ENCODE data around the gene LRRC8B.
A peak's percentile ranks its signal among the peaks of the same experiment; 100 is the strongest.

The LRRC8B gene

GRCh38 chr1:89596698-89597097 is 72.1 kb downstream of the LRRC8B start:
- peaks cover 22% of the 10 kb centered on the region for H3K36me3 Mint-ChIP-seq (ENCODE audit: low read depth)
- no peaks in the 10 kb centered on the region for H3K27me3 Mint-ChIP-seq (ENCODE audit: low read depth)
- H3K27ac Mint-ChIP-seq = no peak overlapping the region
- peaks cover 63% of the 10 kb centered on the region for H3K4me1 Mint-ChIP-seq (ENCODE audit: low read depth)
- no peak overlapping the region for H3K4me3 Mint-ChIP-seq
- H3K9me3 Mint-ChIP-seq = no peaks in the 10 kb centered on the region

DNA sequence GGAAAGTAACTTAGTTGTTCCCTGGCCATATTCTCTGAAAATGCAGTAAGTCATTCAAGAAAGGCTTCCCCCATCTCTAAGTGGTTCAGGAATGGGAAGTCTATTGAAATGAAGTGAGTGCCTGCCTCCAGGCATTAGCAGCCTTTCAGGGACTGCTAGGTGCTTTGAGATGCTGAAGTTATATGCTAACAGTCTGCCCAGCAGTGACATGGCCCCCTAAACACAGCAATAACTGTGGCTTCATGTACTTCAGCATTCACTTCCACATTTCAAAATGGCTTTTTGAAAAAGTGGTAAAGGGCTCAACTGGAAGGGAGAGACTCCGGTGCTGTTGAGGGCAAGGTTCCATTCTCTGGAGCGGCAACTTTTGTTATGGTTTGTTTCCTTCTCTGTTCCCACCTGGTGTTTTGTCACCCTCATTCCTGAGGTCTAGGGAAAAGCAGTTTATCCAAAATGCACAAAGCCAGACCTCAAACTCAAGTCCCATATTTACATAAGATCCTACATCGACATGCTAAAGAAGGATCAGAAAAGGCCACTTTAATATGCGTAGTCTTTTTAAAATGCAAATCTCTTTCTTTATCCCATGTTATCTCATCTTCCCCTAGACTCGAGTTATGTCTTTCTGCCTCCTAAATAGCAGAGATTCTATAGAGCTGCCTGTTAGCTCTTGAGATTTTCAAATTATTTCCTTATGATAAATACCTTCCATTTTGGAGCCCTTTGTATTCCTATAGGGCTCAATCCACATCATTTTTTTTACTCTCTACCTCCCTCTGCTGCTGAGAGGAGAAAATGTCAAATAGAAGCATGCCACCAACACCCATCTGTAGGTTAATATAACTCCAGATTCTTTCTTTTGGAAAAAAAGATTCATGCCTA is 74.1 kb downstream of the LRRC8B start:
- H3K36me3 Mint-ChIP-seq (ENCODE audit: low read depth) = peaks cover 16% of the 10 kb centered on the region

GRCh38 chr1:89599332-89599630 is 74.7 kb downstream of the LRRC8B start:
- peaks cover 65% of the 10 kb centered on the region for H3K4me1 Mint-ChIP-seq (ENCODE audit: low read depth)
- peaks cover 15% of the 10 kb centered on the region for H3K36me3 Mint-ChIP-seq (ENCODE audit: low read depth)
- H3K9me3 Mint-ChIP-seq = no peaks in the 10 kb centered on the region

More for the DNA sequence above, 74.1 kb downstream of the LRRC8B start:
- no peaks in the 10 kb centered on the region for H3K27me3 Mint-ChIP-seq (ENCODE audit: low read depth)
- peaks cover 63% of the 10 kb centered on the region for H3K4me1 Mint-ChIP-seq (ENCODE audit: low read depth)
- H3K9me3 Mint-ChIP-seq = no peaks in the 10 kb centered on the region
- H3K27ac Mint-ChIP-seq = peak overlapping the region; percentile 62
- no peak overlapping the region for H3K4me3 Mint-ChIP-seq

DNA sequence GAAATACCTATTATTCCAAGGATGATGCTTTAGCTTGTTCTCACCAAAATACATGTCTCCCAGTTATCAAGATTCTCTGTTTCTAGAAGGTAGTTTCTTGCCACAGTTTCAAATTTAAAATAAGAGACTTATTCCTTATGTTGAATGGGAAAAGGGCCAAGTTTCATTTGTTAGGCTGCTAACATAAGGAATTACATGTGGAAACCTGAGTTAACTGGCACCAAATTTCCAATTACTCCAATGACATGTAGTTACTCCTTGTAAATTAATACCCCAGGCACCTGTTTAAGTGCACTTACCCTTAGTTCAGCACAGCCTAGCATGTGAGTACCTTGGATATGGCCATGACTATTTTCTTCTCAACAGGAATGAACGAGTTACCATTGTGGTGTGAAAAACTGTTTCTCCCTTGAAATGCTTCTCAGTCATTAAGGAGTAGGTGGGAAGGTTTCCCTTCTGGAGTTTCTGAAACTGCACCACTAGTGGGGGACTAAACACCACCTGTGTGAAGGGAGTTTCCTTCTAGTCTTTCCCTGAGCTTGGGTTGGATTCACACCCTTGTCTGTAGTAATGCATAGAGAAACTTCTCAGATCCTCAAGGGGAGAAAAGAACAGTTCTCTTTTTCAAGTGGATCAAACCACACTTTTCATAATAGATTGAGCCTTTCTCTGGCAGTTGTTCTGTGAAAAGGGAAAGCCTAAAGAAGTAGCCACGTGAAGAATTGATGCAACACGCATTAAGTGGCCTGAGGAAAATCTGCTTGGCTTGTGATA is 76.0 kb downstream of the LRRC8B start:
- peaks cover 70% of the 10 kb centered on the region for H3K4me1 Mint-ChIP-seq (ENCODE audit: low read depth)
- H3K9me3 Mint-ChIP-seq = no peaks in the 10 kb centered on the region
- no peak overlapping the region for H3K27ac Mint-ChIP-seq
- no peaks in the 10 kb centered on the region for H3K27me3 Mint-ChIP-seq (ENCODE audit: low read depth)
- peaks cover 22% of the 10 kb centered on the region for H3K36me3 Mint-ChIP-seq (ENCODE audit: low read depth)
- H3K4me3 Mint-ChIP-seq = no peak overlapping the region

More at GRCh38 chr1:89599332-89599630, 74.7 kb downstream of the LRRC8B start:
- H3K27me3 Mint-ChIP-seq (ENCODE audit: low read depth) = no peaks in the 10 kb centered on the region
- peak overlapping the region; percentile 62 for H3K27ac Mint-ChIP-seq
- H3K4me3 Mint-ChIP-seq = no peak overlapping the region

- Mint-ChIP-seq H3K4me1 (ENCODE audit: low read depth) (peaks cover 83% of the 10 kb centered on the region), H3K4me3 (peak overlapping the region; percentile 5)
Measured at GRCh38 chr1:89602871-89603404, 78.3 kb downstream of the LRRC8B start.

GRCh38 chr1:89603651-89604413 is 79.2 kb downstream of the LRRC8B start:
- H3K4me3 Mint-ChIP-seq = peak overlapping the region; percentile 27
- peaks cover 83% of the 10 kb centered on the region for H3K4me1 Mint-ChIP-seq (ENCODE audit: low read depth)
- H3K27ac Mint-ChIP-seq = peak overlapping the region; percentile 82
- H3K27me3 Mint-ChIP-seq (ENCODE audit: low read depth) = no peaks in the 10 kb centered on the region
- H3K9me3 Mint-ChIP-seq = no peaks in the 10 kb centered on the region
- peaks cover 15% of the 10 kb centered on the region for H3K36me3 Mint-ChIP-seq (ENCODE audit: low read depth)

More at GRCh38 chr1:89602871-89603404, 78.3 kb downstream of the LRRC8B start:
- H3K36me3 Mint-ChIP-seq (ENCODE audit: low read depth) = peaks cover 16% of the 10 kb centered on the region
- H3K27ac Mint-ChIP-seq = peak overlapping the region; percentile 82
- no peaks in the 10 kb centered on the region for H3K9me3 Mint-ChIP-seq
- H3K27me3 Mint-ChIP-seq (ENCODE audit: low read depth) = no peaks in the 10 kb centered on the region

DNA sequence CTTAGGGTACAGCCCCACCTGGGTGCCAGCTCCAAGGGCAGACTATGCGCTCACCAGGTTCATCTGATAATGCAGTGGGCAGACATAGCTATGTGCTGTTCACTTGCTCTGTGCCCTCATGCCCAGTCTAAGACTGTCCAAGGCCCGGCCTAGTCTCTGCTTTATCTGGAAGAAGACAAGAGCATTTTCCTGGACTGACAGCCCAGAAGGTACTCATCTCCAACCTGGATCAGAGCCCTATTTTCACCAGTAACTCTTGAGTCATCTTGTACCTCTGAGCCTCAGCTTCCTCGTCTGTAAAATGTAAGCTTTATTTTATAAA is 79.7 kb downstream of the LRRC8B start:
- Mint-ChIP-seq H3K4me3 (no peak overlapping the region), H3K27ac (peak overlapping the region; percentile 66), H3K27me3 (ENCODE audit: low read depth) (no peaks in the 10 kb centered on the region), H3K9me3 (no peaks in the 10 kb centered on the region), H3K4me1 (ENCODE audit: low read depth) (peaks cover 82% of the 10 kb centered on the region), H3K36me3 (ENCODE audit: low read depth) (peaks cover 15% of the 10 kb centered on the region)

DNA sequence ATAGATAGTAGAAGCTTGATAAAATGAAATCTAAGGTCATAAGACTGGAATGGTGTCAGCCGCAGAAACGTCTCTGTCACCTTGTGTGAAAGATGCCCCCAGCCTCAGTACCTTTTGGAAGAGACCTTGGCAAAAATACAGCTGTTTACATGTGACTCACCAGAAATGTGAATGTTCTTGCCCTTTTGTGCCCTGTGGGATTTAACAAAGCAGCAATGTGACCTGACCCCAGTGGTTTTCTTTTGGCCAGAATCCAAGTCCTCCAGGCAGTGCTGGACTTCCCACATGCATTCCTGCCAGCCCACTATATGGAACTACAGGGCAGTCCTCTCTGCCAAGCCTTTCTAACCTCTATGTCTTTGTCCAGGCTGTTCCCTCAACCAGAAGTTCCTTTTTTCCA is 81.1 kb downstream of the LRRC8B start:
- peaks cover 81% of the 10 kb centered on the region for H3K4me1 Mint-ChIP-seq (ENCODE audit: low read depth)
- H3K4me3 Mint-ChIP-seq = no peak overlapping the region
- H3K36me3 Mint-ChIP-seq (ENCODE audit: low read depth) = peaks cover 15% of the 10 kb centered on the region
- peak overlapping the region; percentile 97 for H3K27ac Mint-ChIP-seq
- H3K9me3 Mint-ChIP-seq = no peaks in the 10 kb centered on the region
- H3K27me3 Mint-ChIP-seq (ENCODE audit: low read depth) = no peaks in the 10 kb centered on the region

DNA sequence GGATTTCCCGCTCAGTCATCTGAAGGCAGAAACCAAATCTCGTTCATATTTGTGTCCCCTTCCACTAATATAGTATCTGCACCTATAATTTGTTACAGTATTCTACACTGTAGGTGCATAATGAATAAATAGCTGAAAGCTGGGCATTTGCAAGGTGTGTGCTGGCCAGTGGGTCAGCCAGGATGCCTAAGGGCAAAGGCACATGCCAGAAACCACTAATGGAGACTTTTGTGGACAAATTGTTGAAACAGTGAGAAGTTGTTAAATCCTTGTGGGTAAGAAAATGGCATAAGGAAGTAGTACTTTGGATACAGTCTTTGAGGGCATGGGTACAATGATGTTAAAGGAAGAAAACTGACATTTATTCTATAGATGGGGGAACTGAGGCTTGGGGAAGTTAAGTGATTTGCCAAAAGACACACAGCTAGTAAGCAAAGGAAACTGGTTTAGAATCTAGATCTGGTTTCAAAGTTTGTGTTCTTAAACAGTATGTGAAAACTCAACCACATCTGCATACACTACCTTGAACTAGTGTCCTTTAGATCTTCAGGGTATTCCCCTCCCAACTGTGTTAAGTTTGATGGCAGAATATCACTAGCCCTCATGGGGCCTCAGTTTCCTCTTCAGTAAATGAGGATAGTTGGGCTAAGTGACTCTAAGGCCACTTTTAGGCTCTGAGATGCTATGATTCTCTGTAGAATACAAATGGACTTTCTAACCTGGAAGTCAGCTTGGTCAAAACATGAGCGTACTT is 81.8 kb downstream of the LRRC8B start:
- Mint-ChIP-seq H3K4me1 (ENCODE audit: low read depth) (peaks cover 83% of the 10 kb centered on the region), H3K4me3 (peak overlapping the region; percentile 20), H3K27me3 (ENCODE audit: low read depth) (no peaks in the 10 kb centered on the region), H3K36me3 (ENCODE audit: low read depth) (peaks cover 12% of the 10 kb centered on the region), H3K27ac (peak overlapping the region; percentile 97), H3K9me3 (no peaks in the 10 kb centered on the region)

DNA sequence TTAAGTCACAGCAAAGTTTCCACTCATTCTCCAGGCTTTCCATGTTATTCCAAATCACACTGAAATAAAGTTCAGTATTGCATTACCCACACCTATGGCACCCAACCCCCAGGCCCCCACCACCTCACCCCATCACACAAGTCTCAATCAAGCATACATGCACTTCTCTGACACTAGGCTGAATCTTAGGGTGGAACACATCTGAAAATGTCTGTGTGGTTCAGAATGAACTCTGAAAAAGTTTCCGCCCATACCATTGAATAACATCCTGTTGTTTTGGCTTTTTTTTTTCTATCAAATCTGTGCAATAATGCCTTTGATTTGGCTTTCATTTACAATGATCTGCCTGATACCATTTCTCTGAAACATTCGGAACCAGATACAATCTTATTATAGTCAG is 82.5 kb downstream of the LRRC8B start:
- Mint-ChIP-seq H3K9me3 (no peaks in the 10 kb centered on the region), H3K4me3 (peak overlapping the region; percentile 35), H3K27me3 (ENCODE audit: low read depth) (no peaks in the 10 kb centered on the region), H3K36me3 (ENCODE audit: low read depth) (peaks cover 12% of the 10 kb centered on the region), H3K27ac (peak overlapping the region; percentile 97), H3K4me1 (ENCODE audit: low read depth) (peaks cover 84% of the 10 kb centered on the region)

DNA sequence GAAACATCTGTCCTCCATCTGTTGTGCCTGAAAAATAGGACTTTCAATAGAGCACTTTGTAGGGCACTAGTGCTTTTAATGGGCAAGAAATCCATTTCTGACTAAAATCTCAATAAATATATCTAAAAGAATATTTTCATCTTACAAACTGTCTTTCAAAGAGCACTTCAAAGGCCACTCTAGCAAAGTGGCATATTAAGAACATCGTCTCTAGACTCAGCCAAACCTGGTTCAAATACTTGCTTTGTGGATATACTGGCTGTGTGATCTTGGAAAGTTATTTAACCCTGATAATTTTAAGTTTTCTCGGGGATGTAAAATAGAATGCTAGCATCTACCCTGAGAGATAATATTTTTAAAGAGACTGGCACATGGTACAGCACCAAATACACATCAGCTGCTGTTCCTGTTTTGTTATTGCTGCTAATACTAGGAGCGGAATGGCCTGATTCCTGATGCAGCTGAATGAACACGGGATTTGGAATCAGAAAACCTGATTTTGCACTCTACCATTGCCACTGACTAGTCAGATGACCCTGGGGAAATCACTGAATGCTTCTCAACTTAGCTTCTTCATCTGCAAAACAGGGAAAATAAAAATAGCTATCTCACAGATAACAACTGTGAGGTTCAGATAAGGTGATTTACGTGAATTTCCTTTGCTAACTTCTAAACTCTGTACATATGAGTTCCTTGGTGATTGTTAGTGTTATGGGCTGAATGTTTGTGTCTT is 83.1 kb downstream of the LRRC8B start:
- H3K4me3 Mint-ChIP-seq = peak overlapping the region; percentile 82
- peaks cover 11% of the 10 kb centered on the region for H3K36me3 Mint-ChIP-seq (ENCODE audit: low read depth)
- no peaks in the 10 kb centered on the region for H3K9me3 Mint-ChIP-seq
- H3K27me3 Mint-ChIP-seq (ENCODE audit: low read depth) = no peaks in the 10 kb centered on the region
- peak overlapping the region; percentile 97 for H3K27ac Mint-ChIP-seq
- H3K4me1 Mint-ChIP-seq (ENCODE audit: low read depth) = peaks cover 85% of the 10 kb centered on the region

DNA sequence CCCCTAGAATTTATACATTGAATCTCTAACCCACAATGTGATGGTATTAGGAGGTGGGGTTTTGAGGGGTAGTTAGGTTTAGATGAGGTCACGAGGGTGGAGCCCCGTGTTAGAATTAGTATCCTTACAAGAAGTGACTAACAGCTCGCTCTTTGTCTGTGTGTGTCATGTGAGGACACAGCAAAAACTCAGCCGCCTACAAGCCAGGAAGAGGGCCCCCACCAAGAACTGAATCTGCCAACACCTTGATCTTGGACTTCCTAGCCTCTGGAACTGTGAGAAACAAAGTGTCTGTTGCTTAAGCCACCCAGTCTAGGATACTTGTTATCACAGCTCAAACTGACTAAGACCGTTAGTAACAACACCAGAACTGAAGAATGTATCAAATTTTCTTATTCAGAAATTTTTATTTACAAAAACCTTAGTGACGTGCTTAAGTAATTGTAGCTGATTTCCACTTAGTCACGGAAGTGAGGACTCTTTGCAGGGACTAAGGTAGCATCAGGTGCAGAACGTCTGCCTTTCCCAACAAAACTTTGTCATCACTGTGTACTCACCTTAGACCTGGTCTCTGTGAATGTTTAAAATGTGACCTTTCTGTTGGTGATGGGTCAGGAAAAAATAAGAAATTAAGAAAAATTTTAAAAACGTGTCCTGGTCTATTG is 83.8 kb downstream of the LRRC8B start:
- H3K27ac Mint-ChIP-seq = peak overlapping the region; percentile 97
- no peaks in the 10 kb centered on the region for H3K27me3 Mint-ChIP-seq (ENCODE audit: low read depth)
- peaks cover 10% of the 10 kb centered on the region for H3K36me3 Mint-ChIP-seq (ENCODE audit: low read depth)
- H3K4me1 Mint-ChIP-seq (ENCODE audit: low read depth) = peaks cover 82% of the 10 kb centered on the region
- peak overlapping the region; percentile 82 for H3K4me3 Mint-ChIP-seq
- no peaks in the 10 kb centered on the region for H3K9me3 Mint-ChIP-seq

Measured in T-helper 1 cell treated with Interleukin-12 subunit alpha and Interleukin-12 subunit beta and Interleukin-4 antibody, amounts not matched to agents 30 μg/mL and 1 μg/mL, for 36 hours (primary cell).